Neural progenitor cell (in vitro differentiated cells): ENCODE results near the gene ROBO2.

Experiments used
- CTCF ChIP-seq: fragments of 200-600 bp; sonication (generic); IDR thresholded peaks from 2 replicates; pipeline ENCODE4 v1.5.1; 2017; ENCODE audit warnings: antibody characterized with exemption, mild to moderate bottlenecking
- EZH2 ChIP-seq: fragments of 200-600 bp; sonication (generic); IDR thresholded peaks from 2 replicates; pipeline ENCODE4 v1.6.1; 2017; ENCODE audit warnings: antibody characterized with exemption, mild to moderate bottlenecking, moderate library complexity
- EZH2phosphoT487 ChIP-seq: fragments of 200-600 bp; sonication (generic); IDR thresholded peaks from 2 replicates; pipeline ENCODE4 v1.6.1; 2017; ENCODE audit warnings: antibody characterized with exemption

GRCh38 chr3:77464111-77464688, 424.3 kb downstream of the ROBO2 start:
- TF ChIP-seq CTCF (no peak), EZH2 (no peak), EZH2phosphoT487 (no peak)
